ENCODE measurements around the gene GALNS.

The GALNS gene

GRCh38 chr16:88819126-88819525, 37.6 kb downstream of the GALNS start:
- H3K9me2 ChIP-seq (replicated peaks; ENCODE audit: insufficient read depth, low read length) = no peaks in the 10 kb centered on the region
- H3K27me3 ChIP-seq (ENCODE audit: low read length) = no peaks in the 10 kb centered on the region
- H3F3A ChIP-seq (ENCODE audit: insufficient read depth) = no peaks in the 10 kb centered on the region
- TF ChIP-seq CTCF (IDR thresholded peaks at IDR 0.05; ENCODE audit: insufficient read depth, low read length, poor library complexity, severe bottlenecking) (no peak), EZH2phosphoT487 (conservative IDR thresholded peaks at IDR 0.05; ENCODE audit: low read length) (no peak)
- H3K4me2 ChIP-seq (ENCODE audit: low read depth, low read length, poor library complexity, severe bottlenecking) = no peak overlapping the region
- no peak overlapping the region for H2AFZ ChIP-seq (ENCODE audit: low read depth, low read length, severe bottlenecking)
- no peaks in the 10 kb centered on the region for H3K9me3 ChIP-seq (ENCODE audit: insufficient read depth, low read length)
- H3K27ac ChIP-seq (ENCODE audit: low read depth, low read length) = no peak overlapping the region
- H4K20me1 ChIP-seq (ENCODE audit: low read depth, low read length) = no peaks in the 10 kb centered on the region
- H3K9ac ChIP-seq (ENCODE audit: low read length) = no peak overlapping the region
- no peak overlapping the region for H3K4me3 ChIP-seq (ENCODE audit: insufficient read depth, low read length, poor library complexity, severe bottlenecking)
- no peaks in the 10 kb centered on the region for H3K79me2 ChIP-seq (ENCODE audit: insufficient read depth, low read length)
- H3K36me3 ChIP-seq (ENCODE audit: low read length) = no peaks in the 10 kb centered on the region

GRCh38 chr16:88818575-88818874, 38.2 kb downstream of the GALNS start:
- TF ChIP-seq EZH2phosphoT487 (conservative IDR thresholded peaks at IDR 0.05; ENCODE audit: low read length) (no peak), CTCF (IDR thresholded peaks at IDR 0.05; ENCODE audit: insufficient read depth, low read length, poor library complexity, severe bottlenecking) (no peak)
- Histone ChIP-seq H3K27me3 (ENCODE audit: low read length) (no peaks in the 10 kb centered on the region), H3K4me2 (ENCODE audit: low read depth, low read length, poor library complexity, severe bottlenecking) (no peak overlapping the region), H4K20me1 (ENCODE audit: low read depth, low read length) (no peaks in the 10 kb centered on the region), H3K36me3 (ENCODE audit: low read length) (no peaks in the 10 kb centered on the region), H3F3A (ENCODE audit: insufficient read depth) (no peaks in the 10 kb centered on the region; the same call in 1 of the 2 replicates), H2AFZ (ENCODE audit: low read depth, low read length, severe bottlenecking) (no peak overlapping the region), H3K9me2 (replicated peaks; ENCODE audit: insufficient read depth, low read length) (no peaks in the 10 kb centered on the region), H3K9ac (ENCODE audit: low read length) (no peak overlapping the region), H3K9me3 (ENCODE audit: insufficient read depth, low read length) (no peaks in the 10 kb centered on the region), H3K4me3 (ENCODE audit: insufficient read depth, low read length, poor library complexity, severe bottlenecking) (no peak overlapping the region), H3K27ac (ENCODE audit: low read depth, low read length) (no peak overlapping the region), H3K79me2 (ENCODE audit: insufficient read depth, low read length) (no peaks in the 10 kb centered on the region)

- no peaks in the 10 kb centered on the region for H3K79me2 ChIP-seq (ENCODE audit: insufficient read depth, low read length)
- no peaks in the 10 kb centered on the region for H3K27me3 ChIP-seq (ENCODE audit: low read length)
- no peaks in the 10 kb centered on the region for H3K36me3 ChIP-seq (ENCODE audit: low read length)
- no peak overlapping the region for H3K4me3 ChIP-seq (ENCODE audit: insufficient read depth, low read length, poor library complexity, severe bottlenecking)
- H3K4me2 ChIP-seq (ENCODE audit: low read depth, low read length, poor library complexity, severe bottlenecking) = no peak overlapping the region
- no peaks in the 10 kb centered on the region for H3K9me3 ChIP-seq (ENCODE audit: insufficient read depth, low read length)
- H3K27ac ChIP-seq (ENCODE audit: low read depth, low read length) = no peak overlapping the region
- TF ChIP-seq EZH2phosphoT487 (conservative IDR thresholded peaks at IDR 0.05; ENCODE audit: low read length) (no peak), CTCF (IDR thresholded peaks at IDR 0.05; ENCODE audit: insufficient read depth, low read length, poor library complexity, severe bottlenecking) (no peak)
- no peaks in the 10 kb centered on the region for H4K20me1 ChIP-seq (ENCODE audit: low read depth, low read length)
- H2AFZ ChIP-seq (ENCODE audit: low read depth, low read length, severe bottlenecking) = no peak overlapping the region
- no peaks in the 10 kb centered on the region; the same call in 1 of the 2 replicates for H3F3A ChIP-seq (ENCODE audit: insufficient read depth)
- no peaks in the 10 kb centered on the region for H3K9me2 ChIP-seq (replicated peaks; ENCODE audit: insufficient read depth, low read length)
- H3K9ac ChIP-seq (ENCODE audit: low read length) = no peak overlapping the region
Observed at GRCh38 chr16:88817785-88818574, 38.8 kb downstream of the GALNS start.

All from SU-DHL-6 (cell line).